ENCODE results near the gene STX17. TPM values are rescaled to one million over a fixed set of nuclear protein-coding genes. Genes with fewer than 3 reads are reported as not detected.
A peak's percentile ranks its signal among the peaks of the same experiment; 100 is the strongest.
"Not testable (repeated sequence)": the region's sequence is repeated elsewhere in the genome, so short reads cannot be mapped to it uniquely, and the experiment has no call there.

STX17 gene
- total RNA-seq: 10 to 100 TPM; 19.6 to 31.1 (median 28.5) TPM
- polyA plus RNA-seq: 10 to 100 TPM in 1 of 3 donors, 1 to 10 TPM in 2; 5.2 to 19.4 (median 8.8) TPM
- long read RNA-seq, donor 1, transcript STX17-201 (8 exons, 2,713 nt): major isoform, 22 of 27 reads
- long read RNA-seq, donor 1, partial matches to known transcripts: 2 of 27 reads
- long read RNA-seq, donor 1, other reads (novel, unspliced or antisense): 1 of 27 reads
- long read RNA-seq, donor 2, transcript STX17-201 (8 exons, 2,713 nt): major isoform, 50 of 65 reads
- long read RNA-seq, donor 2, partial matches to known transcripts: 2 of 65 reads
- long read RNA-seq, donor 2, other reads (novel, unspliced or antisense): 11 of 65 reads

- Histone ChIP-seq H3K27ac (peak within 1 kb of the TSS; percentile 99), H3K36me3 (ENCODE audit: insufficient read depth in 1 of 2, low read depth in 1 of 2) (peaks cover 0 to 8% of the 10 kb centered on the region in 2 donors), H3K9me3 (no peaks in the 10 kb centered on the region), H3K4me3 (peak within 1 kb of the TSS; percentile 99), H3K4me1 (peaks cover 22% of the 10 kb centered on the region), H3K27me3 (ENCODE audit: insufficient read depth in 3 of 3, low read length in 2 of 3) (no peaks in the 10 kb centered on the region)
- 0 to 1% (median 1%) methylated on average over 56 to 76 of the region's 76 CpGs for WGBS, 3 donors
- TF ChIP-seq CTCF (IDR thresholded peaks at IDR 0.05): peak; percentile 11
- ATAC-seq (peak; percentile 94 to 97 (median 96)), DNase-seq (peak; percentile 81 to 89)
- intact Hi-C loops (cut with DNase I): loop anchor here (2.0 to 10.0 kb wide), 2 partner anchors 82 to 88 kb away; partner anchors contain the start of gene NR4A3 (in 1 of the 2)
Observed at GRCh38 chr9:99906403-99907207, at the start of gene STX17. TSS of gene STX17 (plus strand) at chr9:99906654. CDS start at chr9:99915240, 8,586 bp downstream.

- WGBS, 3 donors: 96 to 100% (median 98%) methylated on average over 3 of the region's 3 CpGs
- ATAC-seq; H3K27me3 ChIP-seq (ENCODE audit: insufficient read depth in 3 of 3, low read length in 2 of 3); H3K4me3 ChIP-seq; H3K9me3 ChIP-seq; intact Hi-C loops (cut with DNase I); H3K4me1 ChIP-seq; DNase-seq; H3K27ac ChIP-seq; H3K36me3 ChIP-seq (ENCODE audit: insufficient read depth in 1 of 2, low read depth in 1 of 2): not testable (repeated sequence)
Observed at GRCh38 chr9:99857576-99857975, 48.9 kb upstream of the STX17 start.

DNA sequence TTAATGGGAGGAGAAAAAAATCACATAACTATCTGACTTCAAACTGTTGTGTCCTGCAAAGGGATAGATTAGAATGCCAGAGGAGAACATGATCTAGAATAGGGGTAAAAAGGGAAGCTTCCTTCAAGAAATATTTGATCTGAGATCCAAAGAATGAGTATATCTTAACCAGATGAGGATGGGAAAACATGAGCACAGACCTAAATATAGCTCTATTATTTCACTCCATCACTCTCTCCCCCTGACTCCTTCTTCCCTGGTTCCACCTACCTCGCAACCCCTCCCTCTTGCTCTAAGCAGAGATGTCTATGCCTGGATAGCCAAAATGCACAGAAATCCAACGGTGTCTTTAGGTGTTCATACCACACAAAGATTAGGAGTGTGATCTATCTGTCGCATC, 48.4 kb upstream of the STX17 start:
- H3K9me3 ChIP-seq: no peaks in the 10 kb centered on the region
- 93 to 100% (median 96%) methylated on average over 3 of the region's 3 CpGs for WGBS, 3 donors
- peaks cover 0 to 7% of the 10 kb centered on the region in 2 donors for H3K36me3 ChIP-seq (ENCODE audit: insufficient read depth in 1 of 2, low read depth in 1 of 2)
- no peak overlapping the region for H3K27ac ChIP-seq
- H3K4me3 ChIP-seq: no peak overlapping the region
- TF ChIP-seq CTCF (IDR thresholded peaks at IDR 0.05): no peak
- DNase-seq: no peak
- peak in 1 of 4 donors; percentile 39 for ATAC-seq
- H3K4me1 ChIP-seq: no peaks in the 10 kb centered on the region
- intact Hi-C loops (cut with DNase I): no loop called here
- H3K27me3 ChIP-seq (ENCODE audit: insufficient read depth in 3 of 3, low read length in 2 of 3): no peaks in the 10 kb centered on the region

DNA sequence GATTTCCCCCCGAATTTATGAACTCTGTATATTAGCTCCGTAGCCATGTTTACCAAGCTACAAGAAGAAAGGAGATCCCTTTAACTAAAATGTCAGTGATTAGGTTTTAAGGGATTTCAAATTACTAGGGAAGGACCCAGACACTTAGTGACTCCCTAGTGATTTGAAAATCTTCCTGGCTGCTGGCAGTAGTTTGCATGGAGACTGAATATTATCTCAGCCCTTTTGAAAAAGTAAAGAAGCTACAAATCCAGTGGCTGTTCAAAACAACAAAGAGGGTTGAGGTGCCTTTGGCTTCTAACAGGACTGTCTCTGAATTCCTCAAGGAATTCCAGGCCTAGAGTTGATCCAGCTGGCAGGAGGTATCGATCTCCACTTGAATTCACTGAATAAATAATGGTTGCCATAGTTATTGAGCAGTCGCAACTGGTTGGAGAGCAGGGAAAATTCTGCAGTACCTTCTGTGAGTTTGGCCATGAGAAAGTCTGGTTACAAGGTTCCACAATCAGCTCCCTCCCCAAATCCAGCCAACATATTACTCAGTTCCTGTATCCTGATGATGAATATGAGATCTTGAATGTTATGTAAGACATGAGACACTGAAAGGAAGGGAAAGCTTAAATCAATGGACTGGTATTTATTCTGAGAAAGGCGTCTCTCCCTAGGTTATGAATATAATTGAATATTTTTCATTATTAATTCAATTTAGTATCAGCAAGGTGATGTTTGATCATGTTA, 47.0 kb upstream of the STX17 start:
- no peak overlapping the region for H3K27ac ChIP-seq
- ATAC-seq (no peak), DNase-seq (no peak)
- no peak overlapping the region for H3K4me3 ChIP-seq
- intact Hi-C loops (cut with DNase I): no loop called here
- H3K27me3 ChIP-seq (ENCODE audit: insufficient read depth in 3 of 3, low read length in 2 of 3): no peaks in the 10 kb centered on the region
- no peaks in the 10 kb centered on the region for H3K4me1 ChIP-seq
- H3K36me3 ChIP-seq (ENCODE audit: insufficient read depth in 1 of 2, low read depth in 1 of 2): peaks cover 0 to 17% of the 10 kb centered on the region in 2 donors
- WGBS, 3 donors: 65 to 73% (median 69%) methylated on average over 5 of the region's 5 CpGs
- H3K9me3 ChIP-seq: no peaks in the 10 kb centered on the region
- no peak for TF ChIP-seq CTCF (IDR thresholded peaks at IDR 0.05)

Data from psoas muscle (tissue), 8 donors.